H1 (cell line): ENCODE results near the gene ZBTB24. TPM values are rescaled to one million over a fixed set of nuclear protein-coding genes. Genes with fewer than 3 reads are reported as not detected.

ENCODE experiments used
- CTCF ChIA-PET: fragments of 300-600 bp; sonication (Branson Sonifier 250); formaldehyde crosslinking; loops from one replicate; lab custom pipeline; 2021; ENCODE audit not compliant: partially characterized antibody; lab: Charles Lee
- POLR2A ChIA-PET: fragments of 300-600 bp; sonication (Branson Sonifier 250); formaldehyde crosslinking; loops from one replicate; lab custom pipeline; 2021; ENCODE audit warnings: inconsistent platforms; ENCODE audit not compliant: partially characterized antibody; lab: Charles Lee
- DNase-seq, 2 experiments: peaks; one replicate each; pipeline versions ENCODE4 v3.0.0 to v3.0.0-alpha.2; 2010 to 2022; ENCODE audit warnings: low spot score in 2 of 2, low read depth in 1 of 2, mixed read lengths in 1 of 2
- FAIRE-seq: peaks from 2 replicates; lab custom pipeline; 2011; peaks lifted over from hg19 to GRCh38; lab: Jason Lieb, UNC
- H2AFZ ChIP-seq: 2 replicates; pipeline ENCODE4 v1.8.1; 2012; ENCODE audit warnings: low read length, inconsistent platforms
- H2AK5ac ChIP-seq: 2 replicates; pipeline ENCODE4 v1.6.1; 2013; ENCODE audit warnings: low read depth, low read length
- H2BK120ac ChIP-seq: replicated peaks from 2 replicates; pipeline ENCODE3; 2013; ENCODE audit warnings: low read depth, low read length, inconsistent platforms
- H2BK12ac ChIP-seq: 2 replicates; pipeline ENCODE4 v1.6.1; 2013; ENCODE audit warnings: low read depth, low read length
- H2BK15ac ChIP-seq: 2 replicates; pipeline ENCODE4 v1.6.1; 2013; ENCODE audit warnings: low read length
- H2BK20ac ChIP-seq: 2 replicates; pipeline ENCODE4 v1.6.1; 2013; ENCODE audit warnings: low read length
- H2BK5ac ChIP-seq: 2 replicates; pipeline ENCODE4 v1.6.1; 2013; ENCODE audit warnings: low read depth, low read length
- H3K14ac ChIP-seq: 2 replicates; pipeline ENCODE4 v1.6.1; 2013; ENCODE audit warnings: inconsistent platforms; ENCODE audit not compliant: insufficient read length
- H3K18ac ChIP-seq: 2 replicates; pipeline ENCODE4 v1.6.1; 2013; ENCODE audit warnings: low read length; ENCODE audit errors: extremely low read depth
- H3K23ac ChIP-seq: 2 replicates; pipeline ENCODE4 v1.6.1; 2013; ENCODE audit warnings: inconsistent platforms; ENCODE audit not compliant: insufficient read length
- H3K23me2 ChIP-seq: 2 replicates; pipeline ENCODE4 v1.6.1; 2013; ENCODE audit warnings: low read depth, low read length
- H3K27ac ChIP-seq: 2 replicates; pipeline ENCODE4 v1.6.1; 2011; ENCODE audit warnings: low read depth, low read length, inconsistent platforms
- H3K27me3 ChIP-seq, 4 experiments: replicated peaks in 1 of 4; 1 replicate in 1 of 4; 2 replicates in 3 of 4; pipeline versions ENCODE4 v1.6.1 to v1.8.1; 2011 to 2013; ENCODE audit warnings: low read length in 3 of 4, mild to moderate bottlenecking in 3 of 4, inconsistent platforms in 2 of 4, mixed read lengths in 2 of 4, moderate library complexity in 1 of 4; ENCODE audit not compliant: control insufficient read depth in 3 of 4, insufficient read depth in 3 of 4; ENCODE audit errors: extremely low read depth in 1 of 4
- H3K36me3 ChIP-seq, 4 experiments: 2 replicates each; pipeline versions ENCODE4 v1.6.1 to v1.8.1; 2011 to 2013; ENCODE audit warnings: mild to moderate bottlenecking in 4 of 4, low read length in 3 of 4, moderate library complexity in 2 of 4, control low read depth in 1 of 4, inconsistent platforms in 1 of 4; ENCODE audit not compliant: insufficient read depth in 4 of 4, control insufficient read depth in 2 of 4
- H3K4ac ChIP-seq: replicated peaks from 2 replicates; pipeline ENCODE3; 2013; ENCODE audit warnings: low read length, low read depth, mixed read lengths, inconsistent platforms; ENCODE audit not compliant: insufficient read length
- H3K4me1 ChIP-seq, 4 experiments: replicated peaks in 1 of 4; 1 replicate in 1 of 4; 2 replicates in 3 of 4; pipeline versions ENCODE4 v1.6.1 to v1.8.1; 2011 to 2013; ENCODE audit warnings: low read length in 3 of 4, inconsistent platforms in 2 of 4, mixed read lengths in 1 of 4; ENCODE audit not compliant: insufficient read depth in 4 of 4, control insufficient read depth in 3 of 4
- H3K4me2 ChIP-seq, 2 experiments: 2 replicates each; pipeline versions ENCODE4 v1.6.1 to v1.8.1; 2011 to 2013; ENCODE audit warnings: low read depth in 2 of 2, low read length in 2 of 2, control low read depth in 1 of 2, inconsistent platforms in 1 of 2, mild to moderate bottlenecking in 1 of 2; ENCODE audit not compliant: insufficient read depth in 1 of 2
- H3K4me3 ChIP-seq, 4 experiments: fragments of 200-600, 300-600 bp in 1 of 4; sonication (generic), shearing (Covaris generic), sonication (Bioruptor Twin) in 1 of 4; 2 replicates each; pipeline versions ENCODE4 v1.5.1 to v1.8.1; 2011 to 2016; ENCODE audit warnings: low read length in 4 of 4, low read depth in 3 of 4, control low read depth in 2 of 4, inconsistent platforms in 2 of 4, mild to moderate bottlenecking in 2 of 4, mixed read lengths in 1 of 4, moderate library complexity in 1 of 4; ENCODE audit not compliant: insufficient read depth in 2 of 4; ENCODE audit errors: extremely low read depth in 1 of 4
- H3K56ac ChIP-seq: replicated peaks from 2 replicates; pipeline ENCODE3; 2013; ENCODE audit warnings: low read depth, mild to moderate bottlenecking, mixed read lengths, low read length, inconsistent platforms; ENCODE audit not compliant: insufficient read length
- H3K79me1 ChIP-seq: 2 replicates; pipeline ENCODE4 v1.6.1; 2013; ENCODE audit warnings: low read depth, low read length, control low read depth
- H3K79me2 ChIP-seq, 2 experiments: 2 replicates each; pipeline versions ENCODE4 v1.6.1 to v1.8.1; 2012 to 2013; ENCODE audit warnings: low read length in 2 of 2, mild to moderate bottlenecking in 2 of 2, inconsistent platforms in 1 of 2; ENCODE audit not compliant: insufficient read depth in 2 of 2, control insufficient read depth in 1 of 2
- H3K9ac ChIP-seq, 4 experiments: replicated peaks in 1 of 4; 1 replicate in 1 of 4; 2 replicates in 3 of 4; pipeline versions ENCODE4 v1.6.1 to v1.8.1; 2011 to 2013; ENCODE audit warnings: low read depth in 3 of 4, low read length in 3 of 4, control low read depth in 2 of 4, mild to moderate bottlenecking in 2 of 4, moderate library complexity in 2 of 4, inconsistent platforms in 1 of 4; ENCODE audit errors: extremely low read depth in 1 of 4
- H3K9me3 ChIP-seq, 2 experiments: 2 replicates each; pipeline versions ENCODE4 v1.6.1 to v1.8.1; 2012 to 2013; ENCODE audit warnings: mild to moderate bottlenecking in 2 of 2, moderate library complexity in 2 of 2, control low read depth in 1 of 2, inconsistent platforms in 1 of 2, low read depth in 1 of 2, low read length in 1 of 2, mixed read lengths in 1 of 2; ENCODE audit not compliant: insufficient read depth in 2 of 2
- H4K20me1 ChIP-seq, 2 experiments: replicated peaks in 1 of 2; 2 replicates each; pipeline versions ENCODE3 to v1.8.1; 2011 to 2013; ENCODE audit warnings: inconsistent platforms in 2 of 2, low read length in 2 of 2, mild to moderate bottlenecking in 1 of 2; ENCODE audit not compliant: insufficient read depth in 2 of 2, control insufficient read depth in 1 of 2
- H4K5ac ChIP-seq: 2 replicates; pipeline ENCODE4 v1.6.1; 2013; ENCODE audit warnings: low read length, low read depth, mixed read lengths, inconsistent platforms; ENCODE audit not compliant: insufficient read length
- H4K8ac ChIP-seq: 2 replicates; pipeline ENCODE4 v1.8.0; 2013; ENCODE audit warnings: mild to moderate bottlenecking, moderate library complexity, low read length, inconsistent platforms; ENCODE audit not compliant: insufficient read depth; ENCODE audit errors: extremely low read depth
- H4K91ac ChIP-seq: replicated peaks from 2 replicates; pipeline ENCODE3; 2013; ENCODE audit warnings: low read length, mixed read lengths, inconsistent platforms; ENCODE audit not compliant: insufficient read length
- ASH2L ChIP-seq: fragments of 200-600, 300-600 bp; sonication (generic); IDR thresholded peaks from one replicate; pipeline ENCODE4 v1.7.1; 2017; ENCODE audit warnings: low read length
- POLR2AphosphoS5 ChIP-seq: IDR thresholded peaks from 2 replicates; pipeline ENCODE4 v1.6.1; 2011; ENCODE audit warnings: low read depth, low read length
- RXRA ChIP-seq: IDR thresholded peaks from 2 replicates; pipeline ENCODE4 v1.6.1; 2011; ENCODE audit warnings: low read depth, mild to moderate bottlenecking, low read length, moderate library complexity; ENCODE audit not compliant: insufficient read depth
- TCF12 ChIP-seq: IDR thresholded peaks from 2 replicates; pipeline ENCODE4 v1.6.1; 2011; ENCODE audit warnings: low read depth, mild to moderate bottlenecking, low read length
- WGBS, 2 experiments: shearing (Covaris generic) in 1 of 2; methylation state at CpG; one replicate each; pipeline versions ENCODE4 v1.1.6 to v1.1.7; 2013 to 2015; ENCODE audit warnings: low lambda C conversion rate in 2 of 2, mixed read lengths in 2 of 2, inconsistent platforms in 1 of 2, low coverage in 1 of 2, missing lambda C conversion rate in 1 of 2; ENCODE audit not compliant: insufficient replicate concordance in 2 of 2, insufficient coverage in 1 of 2, insufficient read length in 1 of 2; ENCODE audit errors: extremely low coverage in 1 of 2, missing lambda C conversion rate in 1 of 2; 5-methylcytosine and 5-hydroxymethylcytosine counted together
- polyA plus RNA-seq, 7 experiments: library from polyadenylated mRNA; depleted of rRNA in 3 of 7; stranded (reverse) in 5 of 7; unstranded in 2 of 7; fragments of >200 nt in 5 of 7; fragments of 200-250 nt in 2 of 7; gene quantifications; 1 replicate in 5 of 7; 2 replicates in 1 of 7; 4 replicates in 1 of 7; pipeline versions ENCODE4 v1.2.1 to v1.2.3, GENCODE V29; 2011 to 2013; ENCODE audit warnings: missing spikeins in 2 of 7, mixed read lengths in 2 of 7
- total RNA-seq: library from RNA; stranded (reverse); fragmentation: NEBNext Ultra II Directional; extraction: Animal tissue kit (Norgen Biotek cat#: 25700); gene quantifications from 2 replicates; pipeline ENCODE4 v1.2.1, GENCODE V29; 2021
- TF ChIP-seq, protein P1 (sequence below): IDR thresholded peaks from 2 replicates; pipeline ENCODE4 v1.6.1; 2012; ENCODE audit warnings: low read length, inconsistent platforms

Gene ZBTB24
- total and polyA plus RNA-seq, 2 of the 8 experiments (the other 6 are each of a cell fraction or from before 2014, with no cell fraction given), result 7.5 to 21.0 TPM

DNA sequence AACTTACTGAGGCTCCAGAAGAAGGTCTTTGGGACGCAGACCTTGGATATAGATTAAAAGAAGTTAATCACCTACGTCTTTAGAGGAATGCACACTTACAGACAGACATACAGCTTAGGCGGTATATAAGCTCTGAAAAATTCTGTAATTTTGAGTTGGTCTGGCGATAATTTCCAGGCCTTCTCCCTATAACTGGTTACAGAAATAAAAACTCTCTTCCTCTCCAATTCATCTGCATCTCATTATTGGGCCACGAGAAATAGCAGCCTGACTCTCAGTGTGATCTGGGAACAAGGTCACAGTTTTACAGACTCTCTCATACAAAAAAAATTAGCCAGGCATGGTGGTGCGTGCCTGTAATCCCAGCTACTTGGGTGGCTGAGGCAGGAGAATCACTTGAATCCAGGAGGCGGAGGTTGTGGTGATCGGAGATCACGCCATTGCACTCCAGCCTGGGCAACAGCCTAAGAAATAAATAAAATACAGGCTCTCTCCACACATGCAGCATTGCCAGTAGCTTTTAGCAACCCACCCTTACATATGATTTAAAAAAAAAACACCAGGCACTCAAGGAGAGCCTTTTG lies 4.7 kb downstream of the ZBTB24 start:
- Histone ChIP-seq H4K5ac (no peak overlapping the region), H4K91ac (no peak overlapping the region), H3K4ac (no peak overlapping the region), H3K79me2 (peaks cover 20 to 74% of the 10 kb centered on the region in 2 experiments), H4K20me1 (peaks cover 4 to 16% of the 10 kb centered on the region in 2 experiments), H3K18ac (no peak overlapping the region), H2BK5ac (no peak overlapping the region), H2AFZ (no peak overlapping the region), H3K9me3 (no peaks in the 10 kb centered on the region), H3K9ac (no peak overlapping the region; a peak in 1 of 7 replicates), H3K27me3 (no peaks in the 10 kb centered on the region), H3K4me1 (peaks cover 2 to 15% (median 3%) of the 10 kb centered on the region in 4 experiments; a peak in 4 of 7 replicates), H3K23me2 (0 out of 2 replicates have a peak, but pooled peaks cover 5% of the 10 kb centered on the region), H2BK15ac (no peak overlapping the region), H3K79me1 (peaks cover 9% of the 10 kb centered on the region), H3K4me3 (peak overlapping the region in 2 of 4 experiments; percentile 6 to 48; a peak in 5 of 8 replicates), H2AK5ac (no peak overlapping the region), H3K23ac (no peak overlapping the region), H3K27ac (no peak overlapping the region), H3K4me2 (peak overlapping the region; percentile 49 to 72), H2BK20ac (no peak overlapping the region), H3K36me3 (peaks cover 9 to 70% (median 47%) of the 10 kb centered on the region in 4 experiments), H2BK120ac (no peak overlapping the region), H2BK12ac (no peak overlapping the region), H4K8ac (no peak overlapping the region), H3K56ac (no peak overlapping the region), H3K14ac (no peak overlapping the region)
- TF ChIP-seq POLR2AphosphoS5 (no peak), TCF12 (no peak), RXRA (no peak), ASH2L (no peak)
- TF ChIP-seq, protein P1, sequence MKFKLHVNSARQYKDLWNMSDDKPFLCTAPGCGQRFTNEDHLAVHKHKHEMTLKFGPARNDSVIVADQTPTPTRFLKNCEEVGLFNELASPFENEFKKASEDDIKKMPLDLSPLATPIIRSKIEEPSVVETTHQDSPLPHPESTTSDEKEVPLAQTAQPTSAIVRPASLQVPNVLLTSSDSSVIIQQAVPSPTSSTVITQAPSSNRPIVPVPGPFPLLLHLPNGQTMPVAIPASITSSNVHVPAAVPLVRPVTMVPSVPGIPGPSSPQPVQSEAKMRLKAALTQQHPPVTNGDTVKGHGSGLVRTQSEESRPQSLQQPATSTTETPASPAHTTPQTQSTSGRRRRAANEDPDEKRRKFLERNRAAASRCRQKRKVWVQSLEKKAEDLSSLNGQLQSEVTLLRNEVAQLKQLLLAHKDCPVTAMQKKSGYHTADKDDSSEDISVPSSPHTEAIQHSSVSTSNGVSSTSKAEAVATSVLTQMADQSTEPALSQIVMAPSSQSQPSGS, result no peak
- CTCF ChIA-PET, result interaction anchor here (0.7 to 1.7 kb wide), 3 partner anchors 9 to 290 kb away, joined by 3 to 5 read pairs (median 4); no protein-coding TSS in a partner anchor
- FAIRE-seq (no peak), DNase-seq (no peak)
- 87% methylated on average over 9 of the region's 9 CpGs; no CpG with 5 or more reads in 1 of the 2 experiments for WGBS, 2 experiments
- POLR2A ChIA-PET, result interaction anchor here (0.6 to 1.6 kb wide), 3 partner anchors 12 to 139 kb away, joined by 3 to 7 read pairs (median 3); no protein-coding TSS in a partner anchor
